HepG2 (cell line): ENCODE measurements around the gene SLC22A5. TPM values are rescaled to one million over a fixed set of nuclear protein-coding genes. Genes with fewer than 3 reads are reported as not detected.

Experiments
- ATAC-seq: fragments of 200-7000 bp; cut with Tn5 transposase; 3 replicates; pipeline ENCODE4 v1.9.1; 2020; ENCODE audit warnings: mild to moderate bottlenecking, moderate library complexity
- BruUV-seq: library from RNA; stranded (reverse); fragments of 400-500 nt; replicated peaks from 2 replicates; lab custom pipeline; 2021; lab: Mats Ljungman, UMichigan
- CTCF ChIA-PET: fragments of 300-600 bp; formaldehyde crosslinking; extraction: SDS; loops from one replicate; lab custom pipeline; 2021; ENCODE audit warnings: low total read pairs, inconsistent platforms, low intra/inter-chr PET ratio; lab: Yijun Ruan, JAX
- POLR2A ChIA-PET: fragments of 350-600 bp; sonication (Branson Sonifier 250); formaldehyde crosslinking; loops from one replicate; lab custom pipeline; 2020; ENCODE audit warnings: antibody characterized with exemption, inconsistent platforms; lab: Yijun Ruan, JAX
- DNase-seq: peaks from one replicate; pipeline ENCODE4 v3.0.0-alpha.2; 2015; ENCODE audit warnings: low spot score
- FAIRE-seq: peaks from 3 replicates; lab custom pipeline; 2011; peaks lifted over from hg19 to GRCh38; lab: Jason Lieb, UNC
- H2AFZ ChIP-seq: one replicate; pipeline ENCODE4 v1.6.1; 2011; ENCODE audit warnings: low read length, inconsistent platforms
- H3K27ac ChIP-seq: fragments of 300-600 bp; 3 replicates; pipeline ENCODE4 v1.8.0; 2011; ENCODE audit warnings: mixed run types, mild to moderate bottlenecking, mixed read lengths, low read length, inconsistent platforms; ENCODE audit not compliant: insufficient read depth; ENCODE audit errors: extremely low read length
- H3K27me3 ChIP-seq, 2 experiments: fragments of 200-600 bp in 1 of 2; 2 replicates in 1 of 2; 3 replicates in 1 of 2; pipeline versions ENCODE4 v1.6.0 to v1.8.0; 2011; ENCODE audit warnings: low read length in 2 of 2, mild to moderate bottlenecking in 2 of 2, moderate library complexity in 2 of 2, inconsistent platforms in 1 of 2; ENCODE audit not compliant: insufficient read depth in 2 of 2, control insufficient read depth in 1 of 2
- H3K36me3 ChIP-seq, 2 experiments: fragments of 200-600 bp in 1 of 2; replicated peaks in 1 of 2; 2 replicates in 1 of 2; 3 replicates in 1 of 2; pipeline versions ENCODE4 v1.5.1 to v1.8.0; 2011; ENCODE audit warnings: low read length in 2 of 2, inconsistent platforms in 1 of 2; ENCODE audit not compliant: insufficient read depth in 2 of 2, control insufficient read depth in 1 of 2
- H3K4me1 ChIP-seq: 2 replicates; pipeline ENCODE4 v1.5.1; 2012; ENCODE audit warnings: low read length, inconsistent platforms; ENCODE audit not compliant: insufficient read depth
- H3K4me2 ChIP-seq: 2 replicates; pipeline ENCODE4 v1.6.0; 2011; ENCODE audit warnings: low read depth, low read length, inconsistent platforms
- H3K4me3 ChIP-seq, 3 experiments: fragments of 200-600 bp in 1 of 3; sonication (generic), shearing (Covaris generic) in 1 of 3; replicated peaks in 1 of 3; 2 replicates each; pipeline ENCODE4 v1.5.1; 2011 to 2016; ENCODE audit warnings: low read length in 3 of 3, inconsistent platforms in 2 of 3, low read depth in 2 of 3, mild to moderate bottlenecking in 2 of 3, control low read depth in 1 of 3, mixed read lengths in 1 of 3; ENCODE audit not compliant: insufficient read depth in 1 of 3
- H3K79me2 ChIP-seq: one replicate; pipeline ENCODE4 v1.6.1; 2011; ENCODE audit warnings: low read length, inconsistent platforms; ENCODE audit not compliant: insufficient read depth
- H3K9ac ChIP-seq: 2 replicates; pipeline ENCODE4 v1.6.0; 2011; ENCODE audit warnings: mild to moderate bottlenecking, low read depth, low read length, inconsistent platforms; ENCODE audit not compliant: insufficient read depth
- H3K9me3 ChIP-seq: 2 replicates; pipeline ENCODE4 v1.5.1; 2012; ENCODE audit warnings: mild to moderate bottlenecking, low read length
- H4K20me1 ChIP-seq: 2 replicates; pipeline ENCODE4 v1.6.0; 2011; ENCODE audit warnings: inconsistent platforms, mild to moderate bottlenecking, low read length, moderate library complexity; ENCODE audit not compliant: insufficient read depth
- HDAC2 ChIP-seq: sonication (generic); formaldehyde crosslinking; IDR thresholded peaks from 2 replicates; pipeline ENCODE4 v1.4.0; 2020; ENCODE audit warnings: missing genetic modification reagents
- NONO ChIP-seq, 2 experiments: fragments of 450-650 bp in 1 of 2; sonication (generic) in 1 of 2; formaldehyde crosslinking in 1 of 2; IDR thresholded peaks in 1 of 2; conservative IDR thresholded peaks in 1 of 2; 2 replicates each; pipeline versions ENCODE4 v1.6.1 to v1.8.0; 2017 to 2022; ENCODE audit warnings: mild to moderate bottlenecking in 1 of 2, missing genetic modification reagents in 1 of 2, moderate library complexity in 1 of 2
- NR2F1 ChIP-seq, 2 experiments: fragments of 450-650 bp in 1 of 2; formaldehyde crosslinking in 1 of 2; IDR thresholded peaks; 2 replicates each; pipeline versions ENCODE4 v1.5.0 to v1.6.1; 2016 to 2020; ENCODE audit warnings: mild to moderate bottlenecking in 1 of 2, missing compliant biosample characterization in 1 of 2, missing genetic modification reagents in 1 of 2, moderate library complexity in 1 of 2
- XRCC5 ChIP-seq: fragments of 200-400 bp; formaldehyde crosslinking; optimal IDR thresholded peaks from 2 replicates; pipeline ENCODE3; 2017; ENCODE audit warnings: mild to moderate bottlenecking, low read length
- ZNF550 ChIP-seq: sonication (generic); formaldehyde crosslinking; IDR thresholded peaks from 2 replicates; pipeline ENCODE4 v1.4.0; 2020; ENCODE audit warnings: mild to moderate bottlenecking, missing genetic modification reagents, borderline replicate concordance
- ZNF75D ChIP-seq: sonication (generic); formaldehyde crosslinking; IDR thresholded peaks from 2 replicates; pipeline ENCODE4 v1.8.1; 2023; ENCODE audit warnings: missing genetic modification reagents, mild to moderate bottlenecking, borderline replicate concordance
- ZSCAN31 ChIP-seq: sonication (generic); formaldehyde crosslinking; IDR thresholded peaks from 2 replicates; pipeline ENCODE4 v1.5.0; 2020; ENCODE audit warnings: low read depth, mild to moderate bottlenecking, missing genetic modification reagents
- WGBS: methylation state at CpG from one replicate; pipeline ENCODE4 v1.1.6; 2017; ENCODE audit warnings: low lambda C conversion rate; 5-methylcytosine and 5-hydroxymethylcytosine counted together
- in situ Hi-C: cut with HindIII; loops from 2 replicates; pipeline ENCODE4 v1.10.0; 2017; ENCODE audit warnings: low pct_unique_long_range_greater_than_20kb; ENCODE audit not compliant: extremely low pct_ligation_motif_present
- intact Hi-C: fragments of 100-400 bp; cut with micrococcal nuclease; formaldehyde crosslinking; loops from one replicate; pipeline ENCODE4 v1.10.0; 2022; ENCODE audit not compliant: unreplicated experiment
- polyA plus RNA-seq, 8 experiments: library from polyadenylated mRNA; depleted of rRNA in 3 of 8; stranded (reverse) in 7 of 8; unstranded in 1 of 8; fragments of >200 nt; fragmentation: Illumina TruSeq in 4 of 8; extraction: Trizol in 4 of 8; gene quantifications; 2 replicates each; pipeline versions ENCODE4 v1.2.1 to v1.2.3, GENCODE V29; 2011 to 2016; ENCODE audit warnings: low read depth in 4 of 8, missing spikeins in 1 of 8, mixed read lengths in 1 of 8; ENCODE audit not compliant: insufficient read depth in 1 of 8
- total RNA-seq, 5 experiments: library from RNA; depleted of rRNA; stranded (reverse); fragments of >200 nt; fragmentation: Illumina TruSeq; extraction: Trizol; gene quantifications; 2 replicates each; pipeline ENCODE4 v1.2.3, GENCODE V29; 2016; ENCODE audit warnings: low read depth in 1 of 5
- TF ChIP-seq, protein P1 (sequence below), 2 experiments: sonication (generic) in 1 of 2; formaldehyde crosslinking in 1 of 2; IDR thresholded peaks; 2 replicates each; pipeline versions ENCODE4 v1.6.1 to v1.9.0; 2014 to 2022; ENCODE audit warnings: antibody characterized with exemption in 1 of 2, borderline replicate concordance in 1 of 2, inconsistent platforms in 1 of 2, low read depth in 1 of 2, missing genetic modification reagents in 1 of 2

Gene SLC22A5
- total and polyA plus RNA-seq, 2 of the 13 experiments (the other 11 are each of a cell fraction or from before 2014, with no cell fraction given): 7.1 to 15.1 TPM

DNA sequence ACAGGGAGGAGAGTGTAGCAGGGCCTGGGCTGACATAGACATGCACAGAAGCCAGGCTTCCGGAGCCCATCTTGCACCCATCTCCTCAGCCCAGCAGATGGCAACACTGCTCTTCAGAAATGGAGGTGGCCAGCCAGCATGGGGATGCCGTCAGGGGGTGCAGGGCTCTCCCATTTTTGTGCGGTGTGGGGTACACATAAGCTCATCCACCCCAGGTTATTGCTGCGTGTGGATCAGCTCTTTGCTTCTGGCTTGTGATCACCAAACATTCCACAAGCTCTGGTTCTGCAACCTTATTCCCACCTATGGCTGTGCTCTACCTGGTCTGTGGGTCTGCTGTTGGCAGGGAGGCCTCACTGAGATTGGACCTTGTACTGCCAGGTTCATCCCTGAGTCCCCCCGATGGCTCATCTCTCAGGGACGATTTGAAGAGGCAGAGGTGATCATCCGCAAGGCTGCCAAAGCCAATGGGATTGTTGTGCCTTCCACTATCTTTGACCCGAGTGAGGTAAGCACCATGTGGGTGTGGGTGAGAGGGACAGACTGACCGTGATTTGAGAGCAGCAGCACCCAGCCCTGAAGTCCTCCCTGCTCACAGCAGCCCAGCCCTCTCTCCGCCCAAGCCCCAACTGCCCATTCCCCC, 17.3 kb downstream of the SLC22A5 start:
- Histone ChIP-seq H4K20me1 (no peaks in the 10 kb centered on the region), H2AFZ (no peak overlapping the region), H3K4me1 (peaks cover 44% of the 10 kb centered on the region), H3K36me3 (peaks cover 1 to 6% of the 10 kb centered on the region in 2 experiments; a peak in 3 of 5 replicates), H3K27me3 (no peaks in the 10 kb centered on the region), H3K9ac (no peak overlapping the region), H3K4me2 (peak overlapping the region; percentile 54), H3K79me2 (no peaks in the 10 kb centered on the region), H3K9me3 (no peaks in the 10 kb centered on the region), H3K27ac (no peak overlapping the region), H3K4me3 (no peak overlapping the region)
- BruUV-seq: no TSS peak
- ATAC-seq (peak; percentile 93), FAIRE-seq (peak; percentile 67), DNase-seq (peak; percentile 56)
- ChIA-PET POLR2A (interaction anchor here (0.7 to 1.3 kb wide), 2 partner anchors 109 to 116 kb away, joined by 3 read pairs; no protein-coding TSS in a partner anchor), CTCF (interaction anchor here (0.8 to 4.2 kb wide), 8 partner anchors 20 to 290 kb away, joined by 3 to 54 read pairs (median 5); no protein-coding TSS in a partner anchor)
- WGBS: 39% methylated on average over 5 of the region's 10 CpGs
- in situ Hi-C loops: loop anchor here (10.0 to 25.0 kb wide), 2 partner anchors 108 to 276 kb away; partner anchors contain the start of genes IL13, IL4 and IRF1
- intact Hi-C loops: loop anchor here (1.0 to 5.0 kb wide), 3 partner anchors 24 to 291 kb away; no protein-coding TSS in a partner anchor
- TF ChIP-seq NONO (IDR thresholded peaks at IDR 0.05): no peak
- 0 out of 2 replicates have a peak, but pooled peaks have one; percentile 13 for TF ChIP-seq NONO (CRISPR knock-in tag; conservative IDR thresholded peaks at IDR 0.05)
- TF ChIP-seq XRCC5: peak; percentile 54
- no peak for TF ChIP-seq ZNF550 (CRISPR knock-in tag)
- TF ChIP-seq ZSCAN31 (CRISPR knock-in tag): 0 out of 2 replicates have a peak, but pooled peaks have one; percentile 32
- 0 out of 2 replicates have a peak, but pooled peaks have one; percentile 30 for TF ChIP-seq HDAC2 (CRISPR knock-in tag)
- TF ChIP-seq ZNF75D (CRISPR knock-in tag): no peak
- TF ChIP-seq, protein P1, sequence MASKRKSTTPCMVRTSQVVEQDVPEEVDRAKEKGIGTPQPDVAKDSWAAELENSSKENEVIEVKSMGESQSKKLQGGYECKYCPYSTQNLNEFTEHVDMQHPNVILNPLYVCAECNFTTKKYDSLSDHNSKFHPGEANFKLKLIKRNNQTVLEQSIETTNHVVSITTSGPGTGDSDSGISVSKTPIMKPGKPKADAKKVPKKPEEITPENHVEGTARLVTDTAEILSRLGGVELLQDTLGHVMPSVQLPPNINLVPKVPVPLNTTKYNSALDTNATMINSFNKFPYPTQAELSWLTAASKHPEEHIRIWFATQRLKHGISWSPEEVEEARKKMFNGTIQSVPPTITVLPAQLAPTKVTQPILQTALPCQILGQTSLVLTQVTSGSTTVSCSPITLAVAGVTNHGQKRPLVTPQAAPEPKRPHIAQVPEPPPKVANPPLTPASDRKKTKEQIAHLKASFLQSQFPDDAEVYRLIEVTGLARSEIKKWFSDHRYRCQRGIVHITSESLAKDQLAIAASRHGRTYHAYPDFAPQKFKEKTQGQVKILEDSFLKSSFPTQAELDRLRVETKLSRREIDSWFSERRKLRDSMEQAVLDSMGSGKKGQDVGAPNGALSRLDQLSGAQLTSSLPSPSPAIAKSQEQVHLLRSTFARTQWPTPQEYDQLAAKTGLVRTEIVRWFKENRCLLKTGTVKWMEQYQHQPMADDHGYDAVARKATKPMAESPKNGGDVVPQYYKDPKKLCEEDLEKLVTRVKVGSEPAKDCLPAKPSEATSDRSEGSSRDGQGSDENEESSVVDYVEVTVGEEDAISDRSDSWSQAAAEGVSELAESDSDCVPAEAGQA (IDR thresholded peaks at IDR 0.05; ENCODE audit: low read depth): no peak
- TF ChIP-seq, protein P1 (CRISPR knock-in tag; IDR thresholded peaks at IDR 0.05; ENCODE audit: borderline replicate concordance): no peak
- 0 out of 4 replicates have a peak, but pooled peaks of 1 of the 2 experiments have one; percentile 11 for TF ChIP-seq NR2F1 (CRISPR knock-in tag; IDR thresholded peaks at IDR 0.05)
